ENCODE results near the gene PAN2.

- no peak for TF ChIP-seq CTCF (IDR thresholded peaks at IDR 0.05; ENCODE audit: insufficient read depth, low read length)
- TF ChIP-seq POLR2AphosphoS5 (IDR thresholded peaks at IDR 0.05; ENCODE audit: low read depth) = no peak
- no peak for TF ChIP-seq SPI1 (IDR thresholded peaks at IDR 0.05; ENCODE audit: borderline replicate concordance, low read depth)
Measured at GRCh38 chr12:56374726-56375597, 41.2 kb upstream of the PAN2 start.
